K562 (cell line): ENCODE data around the gene DNAJC15. TPM values are rescaled to one million over a fixed set of nuclear protein-coding genes. Genes with fewer than 3 reads are reported as not detected.

Experiments used
- ATAC-seq: fragments of 200-7000 bp; cut with Tn5 transposase; 3 replicates; pipeline ENCODE4 v1.9.1; 2020; ENCODE audit warnings: moderate library complexity
- BruUV-seq: library from RNA; stranded (reverse); fragments of 400-500 nt; replicated peaks from 2 replicates; lab custom pipeline; 2021; lab: Mats Ljungman, UMichigan
- CTCF ChIA-PET: fragments of 300-600 bp; formaldehyde crosslinking; extraction: SDS; loops from one replicate; lab custom pipeline; 2021; ENCODE audit warnings: low intra/inter-chr PET ratio; lab: Yijun Ruan, JAX
- POLR2A ChIA-PET: fragments of 300-600, 350-650 bp; sonication (Branson Sonifier 250); formaldehyde crosslinking; extraction: SDS; loops from one replicate; lab custom pipeline; 2021; ENCODE audit warnings: antibody characterized with exemption, inconsistent platforms; lab: Yijun Ruan, JAX
- DNase-seq, 4 experiments: peaks; one replicate each; pipeline versions ENCODE4 v3.0.0 to v3.0.0-alpha.2; 2011 to 2018; ENCODE audit warnings: low spot score in 3 of 4, mixed read lengths in 3 of 4; ENCODE audit errors: extremely low read depth in 1 of 4
- FAIRE-seq: peaks from 2 replicates; lab custom pipeline; 2011; peaks lifted over from hg19 to GRCh38; lab: Jason Lieb, UNC
- H2AFZ ChIP-seq: 2 replicates; pipeline ENCODE4 v1.6.0; 2011; ENCODE audit warnings: low read depth, low read length, control low read depth, inconsistent platforms
- H3K27ac ChIP-seq: fragments of 200-600 bp; 3 replicates; pipeline ENCODE4 v1.8.0; 2011; ENCODE audit warnings: low read depth, mild to moderate bottlenecking, control low read depth, inconsistent platforms, low read length, moderate library complexity, mixed read lengths; ENCODE audit errors: extremely low read depth
- H3K27me3 ChIP-seq, 2 experiments: fragments of 300-600 bp in 1 of 2; 2 replicates in 1 of 2; 3 replicates in 1 of 2; pipeline versions ENCODE4 v1.6.0 to v1.8.0; 2011; ENCODE audit warnings: inconsistent platforms in 2 of 2, low read length in 2 of 2, mild to moderate bottlenecking in 1 of 2, mixed read lengths in 1 of 2, moderate library complexity in 1 of 2; ENCODE audit not compliant: control insufficient read depth in 2 of 2, insufficient read depth in 2 of 2
- H3K36me3 ChIP-seq: fragments of 300-600 bp; 3 replicates; pipeline ENCODE4 v1.8.0; 2011; ENCODE audit warnings: mild to moderate bottlenecking, low read length, inconsistent platforms; ENCODE audit not compliant: control insufficient read depth, insufficient read depth
- H3K4me1 ChIP-seq, 2 experiments: fragments of 200-600 bp in 1 of 2; replicated peaks in 1 of 2; 2 replicates in 1 of 2; 3 replicates in 1 of 2; pipeline versions ENCODE4 v1.5.1 to v1.8.0; 2011; ENCODE audit warnings: inconsistent platforms in 2 of 2, low read length in 2 of 2, mild to moderate bottlenecking in 1 of 2, mixed read lengths in 1 of 2, moderate library complexity in 1 of 2; ENCODE audit not compliant: control insufficient read depth in 2 of 2, insufficient read depth in 2 of 2
- H3K4me2 ChIP-seq: 2 replicates; pipeline ENCODE4 v1.6.1; 2011; ENCODE audit warnings: low read length, control low read depth, inconsistent platforms, mixed read lengths; ENCODE audit not compliant: insufficient read depth
- H3K4me3 ChIP-seq: fragments of 200-600 bp; sonication (generic), shearing (Covaris generic); 2 replicates; pipeline ENCODE4 v1.5.1; 2016; ENCODE audit warnings: control low read depth, inconsistent platforms
- H3K79me2 ChIP-seq: fragments of 200-600 bp; 3 replicates; pipeline ENCODE4 v1.8.0; 2011; ENCODE audit warnings: low read length, inconsistent platforms; ENCODE audit not compliant: control insufficient read depth, insufficient read depth
- H3K9ac ChIP-seq, 2 experiments: 2 replicates each; pipeline versions ENCODE4 v1.6.0 to v1.6.1; 2011; ENCODE audit warnings: low read depth in 2 of 2, low read length in 2 of 2, control low read depth in 1 of 2, inconsistent platforms in 1 of 2, mild to moderate bottlenecking in 1 of 2, mixed read lengths in 1 of 2; ENCODE audit not compliant: insufficient read depth in 1 of 2
- H3K9me1 ChIP-seq: one replicate; pipeline ENCODE4 v1.6.0; 2011; ENCODE audit warnings: inconsistent platforms, mild to moderate bottlenecking, low read length, moderate library complexity; ENCODE audit not compliant: control insufficient read depth, insufficient read depth
- H3K9me3 ChIP-seq: replicated peaks from 2 replicates; pipeline ENCODE4 v1.5.1; 2011; ENCODE audit warnings: low read depth, low read length, inconsistent platforms; ENCODE audit not compliant: control insufficient read depth, insufficient read depth
- H4K20me1 ChIP-seq: replicated peaks from 2 replicates; pipeline ENCODE4 v1.6.1; 2011; ENCODE audit warnings: low read length, inconsistent platforms, mixed read lengths; ENCODE audit not compliant: control insufficient read depth, insufficient read depth
- POLR3A ChIP-seq: IDR thresholded peaks from 2 replicates; pipeline ENCODE4 v1.6.1; 2011; ENCODE audit warnings: borderline replicate concordance, mild to moderate bottlenecking, moderate library complexity; ENCODE audit not compliant: insufficient read length, insufficient read depth; ENCODE audit errors: extremely low read depth
- RAD51 ChIP-seq: fragments of 450-650 bp; IDR thresholded peaks from 2 replicates; pipeline ENCODE4 v1.7.1; 2016; ENCODE audit warnings: low read depth, mild to moderate bottlenecking, borderline replicate concordance
- RBM25 ChIP-seq: fragments of 200-400 bp; formaldehyde crosslinking; IDR thresholded peaks from 2 replicates; pipeline ENCODE4 v1.6.1; 2018; ENCODE audit warnings: low read length, low read depth, moderate library complexity; ENCODE audit not compliant: severe bottlenecking
- RREB1 ChIP-seq: fragments of 250-450 bp; sonication (Bioruptor Pico); IDR thresholded peaks from 2 replicates; pipeline ENCODE4 v1.4.0; 2020
- ZNF197 ChIP-seq: fragments of 200-800 bp; sonication (Bioruptor generic); IDR thresholded peaks from 2 replicates; pipeline ENCODE4 v1.6.1; 2016; ENCODE audit warnings: low read depth, missing genetic modification characterization, missing compliant biosample characterization
- WGBS: fragments of 100-300 bp; shearing (Covaris generic); methylation state at CpG from one replicate; pipeline ENCODE4 v1.1.6; 2016; ENCODE audit warnings: low coverage, mixed read lengths; ENCODE audit not compliant: insufficient coverage; ENCODE audit errors: missing lambda C conversion rate; 5-methylcytosine and 5-hydroxymethylcytosine counted together
- in situ Hi-C: fragments of 300-500 bp; cut with MboI; formaldehyde crosslinking; loops from 4 replicates; pipeline ENCODE4 v1.15.0; 2018; ENCODE audit warnings: inconsistent platforms, mixed read lengths
- intact Hi-C: fragments of 100-400 bp; cut with micrococcal nuclease; formaldehyde crosslinking; loops from 2 replicates; pipeline ENCODE4 v1.14.2; 2022
- polyA plus RNA-seq, 8 experiments: library from polyadenylated mRNA; depleted of rRNA in 4 of 8; stranded (reverse) in 5 of 8; unstranded in 3 of 8; fragments of >200 nt; fragmentation: Nextera tagmentation in 2 of 8; fragmentation: Illumina TruSeq in 1 of 8; extraction: Ambion mirVana in 2 of 8; extraction: Trizol in 1 of 8; gene quantifications; 2 replicates each; pipeline versions ENCODE4 v1.2.1 to v1.2.3, GENCODE V29; 2011 to 2014; ENCODE audit warnings: inconsistent platforms in 1 of 8, missing spikeins in 1 of 8
- total RNA-seq, 7 experiments: library from RNA; depleted of rRNA in 6 of 7; stranded (reverse); fragments of >200 nt in 6 of 7; fragmentation: Illumina TruSeq in 2 of 7; extraction: Trizol in 2 of 7; gene quantifications; 2 replicates each; pipeline versions ENCODE4 v1.2.1 to v1.2.3, GENCODE V29; 2011 to 2021; ENCODE audit warnings: low replicate concordance in 1 of 7

Gene DNAJC15
- total and polyA plus RNA-seq, 9 of the 15 experiments (the other 6 are each of a cell fraction or from before 2014, with no cell fraction given), result 0.47 to 3.8 (median 1.0) TPM

- Histone ChIP-seq H3K4me2 (no peak overlapping the region), H3K79me2 (no peaks in the 10 kb centered on the region), H3K9me3 (no peaks in the 10 kb centered on the region), H3K36me3 (no peaks in the 10 kb centered on the region), H3K27me3 (no peaks in the 10 kb centered on the region), H4K20me1 (no peaks in the 10 kb centered on the region), H3K9me1 (no peaks in the 10 kb centered on the region), H3K4me3 (no peak overlapping the region), H3K9ac (no peak overlapping the region), H3K27ac (no peak overlapping the region), H2AFZ (no peak overlapping the region), H3K4me1 (no peaks in the 10 kb centered on the region)
- in situ Hi-C loops (no loop called here), intact Hi-C loops (no loop called here)
- ATAC-seq (no peak), DNase-seq (no peak), FAIRE-seq (no peak)
- CTCF ChIA-PET, result no interaction called here
- POLR2A ChIA-PET, result no interaction called here
- no TSS peak for BruUV-seq
- TF ChIP-seq POLR3A, result no peak
- TF ChIP-seq RREB1 (CRISPR knock-in tag), result no peak
- TF ChIP-seq ZNF197, result no peak
- TF ChIP-seq RAD51, result no peak
- peak; percentile 82 for TF ChIP-seq RBM25
- WGBS, result 0% methylated on average over 1 of the region's 1 CpG
These were observed 46.1 kb upstream of the DNAJC15 start for GRCh38 chr13:42977219-42977659.
